ENCODE data around the gene GALNT9. TPM values are rescaled to one million over a fixed set of nuclear protein-coding genes. Genes with fewer than 3 reads are reported as not detected.

The GALNT9 gene
- total and polyA plus RNA-seq, 10 donors = 0.20 to 2.4 (median 0.84) TPM

GRCh38 chr12:132327336-132328171 lies 1.8 kb downstream of the GALNT9 start:
- intact Hi-C loops (cut with DNase I; ENCODE audit: low total_unique reads) = no loop called here
- no peak for DNase-seq
- Histone ChIP-seq H3K4me1 (peaks cover 3 to 46% (median 23%) of the 10 kb centered on the region in 6 donors), H3K4me3 (no peak overlapping the region), H3K9me3 (no peaks in the 10 kb centered on the region), H3K27me3 (replicated peaks in 1 of 7) (peaks cover 0 to 100% (median 81%) of the 10 kb centered on the region in 7 donors), H3K36me3 (no peaks in the 10 kb centered on the region), H3K27ac (peak overlapping the region in 1 of 8 donors; percentile 25)
- no peak for TF ChIP-seq CTCF (IDR thresholded peaks at IDR 0.05 in 8 of 11, conservative IDR thresholded peaks at IDR 0.05 in 3 of 11)
- peak in 2 of 3 donors; percentile 24 to 37 for TF ChIP-seq POLR2AphosphoS5 (IDR thresholded peaks at IDR 0.05)
- WGBS, 5 donors = 7 to 24% (median 19%) methylated on average over 16 to 32 of the region's 32 CpGs

- no peak overlapping the region for H3K27ac ChIP-seq
- no peaks in the 10 kb centered on the region for H3K36me3 ChIP-seq
- peaks cover 3 to 49% (median 23%) of the 10 kb centered on the region in 6 donors for H3K4me1 ChIP-seq
- no peak for DNase-seq
- H3K4me3 ChIP-seq = no peak overlapping the region
- TF ChIP-seq POLR2AphosphoS5 (IDR thresholded peaks at IDR 0.05) (no peak), POLR2A (IDR thresholded peaks at IDR 0.05) (no peak), CTCF (IDR thresholded peaks at IDR 0.05 in 8 of 11, conservative IDR thresholded peaks at IDR 0.05 in 3 of 11) (no peak)
- intact Hi-C loops (cut with DNase I; ENCODE audit: low total_unique reads) = no loop called here
- H3K27me3 ChIP-seq (replicated peaks in 1 of 7) = peaks cover 0 to 100% (median 77%) of the 10 kb centered on the region in 7 donors
- no peaks in the 10 kb centered on the region for H3K9me3 ChIP-seq
- whole genome bisulfite sequencing, 5 donors = 69 to 80% (median 72%) methylated on average over 11 of the region's 11 CpGs
Measured at GRCh38 chr12:132326646-132327045, 2.7 kb downstream of the GALNT9 start.

GRCh38 chr12:132325733-132326130 lies 3.7 kb downstream of the GALNT9 start:
- no peaks in the 10 kb centered on the region for H3K36me3 ChIP-seq
- intact Hi-C loops (cut with DNase I; ENCODE audit: low total_unique reads) = no loop called here
- H3K9me3 ChIP-seq = no peaks in the 10 kb centered on the region
- no peak for DNase-seq
- H3K4me1 ChIP-seq = peaks cover 3 to 49% (median 23%) of the 10 kb centered on the region in 6 donors
- TF ChIP-seq CTCF (IDR thresholded peaks at IDR 0.05 in 8 of 11, conservative IDR thresholded peaks at IDR 0.05 in 3 of 11) (no peak), POLR2A (IDR thresholded peaks at IDR 0.05) (no peak), POLR2AphosphoS5 (IDR thresholded peaks at IDR 0.05) (no peak)
- no peak overlapping the region for H3K27ac ChIP-seq
- H3K27me3 ChIP-seq (replicated peaks in 1 of 7) = peaks cover 0 to 100% (median 68%) of the 10 kb centered on the region in 7 donors
- 93 to 97% (median 95%) methylated on average over 14 to 15 of the region's 15 CpGs for WGBS, 5 donors
- H3K4me3 ChIP-seq = no peak overlapping the region
